Measurements from ENCODE around the gene MAP4K4. TPM values are rescaled to one million over a fixed set of nuclear protein-coding genes. Genes with fewer than 3 reads are reported as not detected.

MAP4K4 gene
- total and polyA plus RNA-seq, 8 donors, result 80.2 to 143 (median 129) TPM

DNA sequence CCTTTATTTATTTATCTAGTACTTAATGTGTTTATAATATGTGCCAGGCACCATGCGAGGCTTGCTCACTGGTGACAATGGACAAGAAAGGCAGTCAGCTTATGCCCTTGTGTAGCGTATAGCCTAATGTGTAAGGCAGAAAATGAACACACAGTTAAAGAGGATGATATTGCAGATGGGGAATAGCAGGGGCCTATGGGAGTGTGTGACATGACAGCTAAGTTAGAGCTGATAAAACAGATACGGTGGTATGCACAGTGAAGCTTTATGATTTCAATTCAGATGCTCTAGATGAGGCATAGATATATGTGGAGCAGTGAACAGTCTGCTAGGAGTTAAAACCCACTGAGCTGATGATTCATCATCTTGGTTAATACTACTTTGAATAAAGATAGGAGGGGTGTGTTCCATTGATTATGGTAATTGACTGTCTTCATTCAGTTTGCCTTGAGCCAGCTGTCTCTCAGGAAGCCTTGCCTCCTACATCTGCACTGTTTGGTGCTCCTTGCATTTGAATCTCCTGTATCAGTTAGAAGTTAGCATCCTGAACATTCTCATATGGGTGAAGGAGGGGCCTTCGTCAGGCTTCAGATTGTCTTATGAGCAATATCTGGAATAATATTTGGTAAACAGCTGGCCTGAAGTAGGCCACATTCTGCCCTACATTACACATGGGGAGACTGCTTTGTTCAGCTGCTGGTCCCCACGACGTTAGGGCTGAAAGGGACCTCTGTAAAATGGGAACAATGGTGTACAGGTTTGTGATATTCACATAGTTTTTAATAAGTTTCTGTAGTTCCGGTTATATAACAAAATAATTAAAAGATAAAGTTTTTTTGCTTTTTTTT is 13.2 kb downstream of the MAP4K4 start:
- Histone ChIP-seq H3K27ac (peak overlapping the region; percentile 10 to 50), H3K27me3 (no peaks in the 10 kb centered on the region), H3K9me3 (no peaks in the 10 kb centered on the region), H3K4me3 (no peak overlapping the region), H3K36me3 (no peaks in the 10 kb centered on the region), H3K4me1 (peaks cover 19 to 86% of the 10 kb centered on the region in 2 donors)
- peak; percentile 45 for ATAC-seq
- TF ChIP-seq, protein P1, sequence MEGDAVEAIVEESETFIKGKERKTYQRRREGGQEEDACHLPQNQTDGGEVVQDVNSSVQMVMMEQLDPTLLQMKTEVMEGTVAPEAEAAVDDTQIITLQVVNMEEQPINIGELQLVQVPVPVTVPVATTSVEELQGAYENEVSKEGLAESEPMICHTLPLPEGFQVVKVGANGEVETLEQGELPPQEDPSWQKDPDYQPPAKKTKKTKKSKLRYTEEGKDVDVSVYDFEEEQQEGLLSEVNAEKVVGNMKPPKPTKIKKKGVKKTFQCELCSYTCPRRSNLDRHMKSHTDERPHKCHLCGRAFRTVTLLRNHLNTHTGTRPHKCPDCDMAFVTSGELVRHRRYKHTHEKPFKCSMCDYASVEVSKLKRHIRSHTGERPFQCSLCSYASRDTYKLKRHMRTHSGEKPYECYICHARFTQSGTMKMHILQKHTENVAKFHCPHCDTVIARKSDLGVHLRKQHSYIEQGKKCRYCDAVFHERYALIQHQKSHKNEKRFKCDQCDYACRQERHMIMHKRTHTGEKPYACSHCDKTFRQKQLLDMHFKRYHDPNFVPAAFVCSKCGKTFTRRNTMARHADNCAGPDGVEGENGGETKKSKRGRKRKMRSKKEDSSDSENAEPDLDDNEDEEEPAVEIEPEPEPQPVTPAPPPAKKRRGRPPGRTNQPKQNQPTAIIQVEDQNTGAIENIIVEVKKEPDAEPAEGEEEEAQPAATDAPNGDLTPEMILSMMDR (IDR thresholded peaks at IDR 0.05), result no peak
- DNase-seq, result no peak
- intact Hi-C loops (cut with DNase I), result no loop called here

GRCh38 chr2:101714118-101714517 is 16.6 kb downstream of the MAP4K4 start:
- intact Hi-C loops (cut with DNase I), result no loop called here
- ATAC-seq (no peak), DNase-seq (no peak)
- H3K36me3 ChIP-seq, result no peaks in the 10 kb centered on the region
- H3K4me3 ChIP-seq, result no peak overlapping the region
- H3K27ac ChIP-seq, result peak overlapping the region in 1 of 2 donors; percentile 72
- H3K9me3 ChIP-seq, result no peaks in the 10 kb centered on the region
- peaks cover 15 to 89% of the 10 kb centered on the region in 2 donors for H3K4me1 ChIP-seq
- H3K27me3 ChIP-seq, result no peaks in the 10 kb centered on the region
- TF ChIP-seq, protein P1 (IDR thresholded peaks at IDR 0.05), result no peak

DNA sequence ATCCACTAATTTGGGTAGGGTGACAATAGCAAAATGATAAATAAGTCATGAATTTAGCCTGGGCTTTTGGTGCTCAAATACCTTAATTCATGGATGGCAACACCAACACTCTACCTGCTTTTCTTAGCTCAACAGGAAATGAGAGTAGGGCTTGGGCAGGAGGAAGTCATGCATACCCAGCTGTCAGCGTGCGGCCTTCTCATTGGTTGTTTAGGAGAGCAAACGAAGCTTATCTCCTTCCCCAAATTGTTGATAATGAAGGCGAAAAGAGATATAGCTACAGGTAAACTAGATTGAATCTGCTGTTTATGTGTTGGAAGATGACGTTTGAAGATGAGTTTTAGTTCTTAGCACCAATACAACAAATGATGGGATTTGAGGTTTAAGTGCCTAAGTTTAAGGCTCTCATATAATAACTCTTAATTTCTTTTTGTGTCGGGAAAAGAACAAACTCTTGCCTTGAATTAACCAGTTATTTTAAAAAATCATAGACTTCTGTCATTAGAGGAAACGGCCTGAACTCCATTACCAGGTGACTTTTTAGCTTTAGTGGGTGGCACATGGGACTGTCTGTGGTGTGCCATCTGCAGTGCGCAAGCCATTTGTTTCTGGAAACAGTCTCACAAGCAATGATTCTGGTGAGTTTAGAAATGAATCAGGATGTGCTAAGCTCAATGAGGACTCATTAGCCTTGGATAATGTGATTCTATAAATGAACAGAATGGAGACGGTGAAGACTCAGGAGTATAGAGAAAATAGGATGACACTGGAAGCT is 19.8 kb downstream of the MAP4K4 start:
- H3K4me3 ChIP-seq, result no peak overlapping the region
- DNase-seq, result no peak
- no peaks in the 10 kb centered on the region for H3K27me3 ChIP-seq
- intact Hi-C loops (cut with DNase I), result no loop called here
- peaks cover 5 to 91% of the 10 kb centered on the region in 2 donors for H3K4me1 ChIP-seq
- H3K27ac ChIP-seq, result peak overlapping the region in 1 of 2 donors; percentile 37
- H3K9me3 ChIP-seq, result no peaks in the 10 kb centered on the region
- TF ChIP-seq, protein P1 (IDR thresholded peaks at IDR 0.05), result no peak
- no peaks in the 10 kb centered on the region for H3K36me3 ChIP-seq
- ATAC-seq, result no peak

DNA sequence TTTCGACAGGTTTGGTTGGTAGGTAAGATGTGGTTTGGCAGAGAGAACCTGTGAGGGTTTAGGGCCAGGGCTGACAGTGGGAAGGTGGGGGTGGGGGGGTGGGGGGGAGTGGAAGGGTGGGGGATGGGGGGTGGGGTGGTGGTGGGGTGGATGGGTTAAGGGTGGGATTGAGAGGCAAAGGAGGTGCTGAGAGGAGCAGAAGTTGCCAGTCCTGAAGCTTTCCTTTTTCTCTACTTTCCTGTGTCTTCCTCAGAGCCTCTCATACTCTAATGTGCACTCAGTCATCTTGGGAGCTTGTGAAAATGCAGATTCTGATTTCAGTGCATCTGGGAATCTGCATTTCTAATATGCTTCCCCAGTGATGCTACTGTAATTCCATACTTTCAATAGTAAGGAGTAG is 21.0 kb downstream of the MAP4K4 start:
- H3K36me3 ChIP-seq, result no peaks in the 10 kb centered on the region
- peak overlapping the region in 1 of 2 donors; percentile 18 for H3K27ac ChIP-seq
- ATAC-seq (no peak), DNase-seq (no peak)
- no peaks in the 10 kb centered on the region for H3K9me3 ChIP-seq
- H3K4me3 ChIP-seq, result no peak overlapping the region
- TF ChIP-seq, protein P1 (IDR thresholded peaks at IDR 0.05), result no peak
- peaks cover 5 to 93% of the 10 kb centered on the region in 2 donors for H3K4me1 ChIP-seq
- H3K27me3 ChIP-seq, result no peaks in the 10 kb centered on the region
- intact Hi-C loops (cut with DNase I), result no loop called here

GRCh38 chr2:101718993-101719571 is 21.6 kb downstream of the MAP4K4 start:
- Histone ChIP-seq H3K27me3 (no peaks in the 10 kb centered on the region), H3K9me3 (no peaks in the 10 kb centered on the region), H3K27ac (peak overlapping the region in 1 of 2 donors; percentile 18), H3K4me3 (no peak overlapping the region), H3K36me3 (no peaks in the 10 kb centered on the region), H3K4me1 (peaks cover 4 to 93% of the 10 kb centered on the region in 2 donors)
- intact Hi-C loops (cut with DNase I), result no loop called here
- no peak for DNase-seq
- TF ChIP-seq, protein P1 (IDR thresholded peaks at IDR 0.05), result no peak
- no peak for ATAC-seq

Data from left lung (tissue), 10 donors.